ENCODE measurements around the gene ETV7.

- TF ChIP-seq POLR2A (IDR thresholded peaks at IDR 0.05) = no peak
- no peak for TF ChIP-seq CTCF (IDR thresholded peaks at IDR 0.05)
Measured at GRCh38 chr6:36324715-36325114, 62.8 kb downstream of the ETV7 start.

Data from body of pancreas (tissue), 4 donors.